GM12864 (cell line): Measurements from ENCODE around the gene FGF5.
"Not testable (repeated sequence)": the region's sequence is repeated elsewhere in the genome, so short reads cannot be mapped to it uniquely, and the experiment has no call there.

Source experiments
- DNase-seq: peaks from one replicate; pipeline ENCODE4 v3.0.0-alpha.2; 2011; ENCODE audit warnings: low read depth
- H3K4me3 ChIP-seq: 2 replicates; pipeline ENCODE4 v1.5.1; 2011; ENCODE audit warnings: mild to moderate bottlenecking, low read depth, low read length, control low read depth
- CTCF ChIP-seq: IDR thresholded peaks from 2 replicates; pipeline ENCODE4 v1.5.1; 2011; ENCODE audit warnings: low read depth, mild to moderate bottlenecking, moderate library complexity, low read length, control low read depth, inconsistent platforms; ENCODE audit errors: missing control alignments

The FGF5 gene

DNA sequence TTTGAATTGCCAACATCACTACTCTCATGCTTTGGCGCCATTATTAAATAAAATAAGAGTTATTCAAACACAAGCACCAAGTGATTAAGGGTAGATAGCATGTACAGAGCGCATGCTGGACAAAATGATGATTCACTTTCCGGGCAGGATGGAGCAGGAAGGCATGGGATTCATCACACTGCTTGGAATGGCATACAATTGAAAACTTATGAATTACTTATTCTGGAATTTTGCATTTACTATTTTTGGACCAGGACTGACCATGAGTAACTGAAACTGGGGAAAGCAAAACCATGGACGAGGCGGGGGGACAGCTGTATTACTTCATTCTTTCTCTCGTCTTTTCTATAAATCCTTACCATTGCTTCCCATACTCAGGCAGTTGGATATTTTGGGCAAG, 28.5 kb upstream of the FGF5 start:
- no peak overlapping the region for H3K4me3 ChIP-seq
- no peak for DNase-seq

GRCh38 chr4:80239480-80240150, 26.8 kb upstream of the FGF5 start:
- no peak for DNase-seq
- TF ChIP-seq CTCF, result no peak
- H3K4me3 ChIP-seq, result no peak overlapping the region

More for the DNA sequence above, 28.5 kb upstream of the FGF5 start:
- no peak for TF ChIP-seq CTCF

GRCh38 chr4:80240976-80241375, 25.5 kb upstream of the FGF5 start:
- TF ChIP-seq CTCF, result no peak
- DNase-seq, result no peak

GRCh38 chr4:80243274-80244018, 23.0 kb upstream of the FGF5 start:
- no peak for TF ChIP-seq CTCF
- no peak for DNase-seq
- H3K4me3 ChIP-seq, result no peak overlapping the region

More at GRCh38 chr4:80240976-80241375, 25.5 kb upstream of the FGF5 start:
- H3K4me3 ChIP-seq, result no peak overlapping the region

DNA sequence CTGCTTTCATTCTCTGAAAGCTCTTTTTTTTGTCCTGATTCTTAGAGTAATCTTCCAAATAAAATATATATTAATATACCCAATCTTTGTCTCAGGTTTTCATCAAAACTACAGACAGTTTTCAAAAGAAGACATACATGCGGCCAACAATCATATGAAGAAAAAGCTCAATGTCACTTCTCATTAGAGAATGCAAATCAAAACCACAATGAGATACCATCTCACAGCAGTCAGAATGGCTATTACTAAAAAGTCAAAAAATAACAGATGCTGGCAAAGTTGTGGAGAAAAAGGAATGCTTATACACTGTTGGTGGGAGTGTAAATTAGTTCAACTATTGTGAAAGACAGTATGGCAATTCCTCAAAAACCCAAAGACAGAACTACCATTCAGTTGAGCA, 19.0 kb upstream of the FGF5 start:
- not testable (repeated sequence) for H3K4me3 ChIP-seq, DNase-seq

- H3K4me3 ChIP-seq, result no peak overlapping the region
- no peak for DNase-seq
- TF ChIP-seq CTCF, result no peak
Measured at GRCh38 chr4:80249144-80249543, 17.3 kb upstream of the FGF5 start.

DNA sequence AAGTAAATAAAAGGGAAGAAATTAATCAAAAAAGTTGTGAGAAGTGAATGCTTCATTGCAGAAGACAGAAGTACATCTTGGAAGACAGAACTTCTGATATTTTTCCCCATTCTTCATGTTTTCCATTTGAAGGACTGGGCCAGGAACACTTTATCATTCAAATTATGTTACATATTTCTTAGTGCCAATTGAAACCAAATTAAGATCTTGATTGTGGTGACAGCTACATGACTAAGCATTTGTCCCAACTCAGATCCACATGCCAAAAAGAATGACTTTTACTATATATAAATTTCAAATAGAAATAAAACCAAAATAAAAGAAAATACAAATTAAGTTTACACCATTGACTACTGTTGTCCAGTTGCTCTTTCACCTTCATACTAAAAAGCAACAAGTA, 14.0 kb upstream of the FGF5 start:
- TF ChIP-seq CTCF, result no peak
- H3K4me3 ChIP-seq, result no peak overlapping the region
- no peak for DNase-seq
